GM08714 (cell line): ENCODE data around the gene COL23A1.

Experiments used
- H3K4me3 ChIP-seq: fragments of 200-500 bp; sonication (Bioruptor generic); 2 replicates; pipeline ENCODE4 v1.5.1; 2014; ENCODE audit warnings: mild to moderate bottlenecking, low read length, inconsistent platforms
- ZNF274 ChIP-seq: IDR thresholded peaks from 2 replicates; pipeline ENCODE4 v1.6.1; 2012; ENCODE audit warnings: mild to moderate bottlenecking, low read depth, low read length

The COL23A1 gene

DNA sequence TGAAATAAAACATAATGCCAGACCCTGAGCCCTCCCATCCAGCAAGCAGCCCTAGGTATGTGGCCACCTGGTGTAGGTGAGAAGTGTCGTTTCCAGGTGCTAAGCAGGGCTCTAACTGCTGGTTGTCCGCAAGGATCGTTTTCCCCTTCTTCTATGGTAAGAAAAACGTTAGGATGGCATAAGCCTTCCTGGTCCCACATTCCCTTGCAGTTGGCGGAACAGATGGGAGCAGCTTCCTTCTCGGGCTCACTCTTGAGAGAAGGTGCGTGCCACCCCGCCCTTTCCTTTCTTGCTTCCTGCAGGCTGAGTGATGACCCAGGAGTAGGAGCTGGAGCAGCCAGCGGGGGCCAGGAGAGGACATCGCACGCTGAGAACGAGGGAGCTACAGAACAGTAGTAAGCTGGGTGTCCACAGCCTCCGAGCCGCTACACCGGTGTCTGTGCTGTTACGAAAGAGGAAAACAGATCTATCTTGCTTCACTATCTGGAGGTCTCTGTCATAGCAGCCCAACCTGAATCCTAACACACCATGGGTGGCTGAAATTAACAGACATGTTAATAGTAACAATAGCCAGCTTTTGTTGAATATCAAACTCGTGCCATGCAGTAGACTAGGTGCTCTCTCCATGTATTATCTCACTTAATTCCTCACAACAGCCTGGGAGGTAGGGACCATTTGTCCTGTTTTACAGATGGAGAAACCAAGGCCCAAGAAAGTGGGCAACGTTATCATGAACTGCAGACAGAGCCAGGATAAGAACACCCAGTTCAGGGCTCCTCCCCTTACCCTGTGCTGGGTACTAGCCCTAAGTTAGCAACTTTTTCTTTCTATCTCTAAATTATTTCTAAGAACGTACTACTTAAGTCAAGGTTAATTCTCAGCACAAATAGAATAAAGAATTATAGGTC, 139.8 kb downstream of the COL23A1 start:
- no peak overlapping the region for H3K4me3 ChIP-seq
- TF ChIP-seq ZNF274 = no peak

DNA sequence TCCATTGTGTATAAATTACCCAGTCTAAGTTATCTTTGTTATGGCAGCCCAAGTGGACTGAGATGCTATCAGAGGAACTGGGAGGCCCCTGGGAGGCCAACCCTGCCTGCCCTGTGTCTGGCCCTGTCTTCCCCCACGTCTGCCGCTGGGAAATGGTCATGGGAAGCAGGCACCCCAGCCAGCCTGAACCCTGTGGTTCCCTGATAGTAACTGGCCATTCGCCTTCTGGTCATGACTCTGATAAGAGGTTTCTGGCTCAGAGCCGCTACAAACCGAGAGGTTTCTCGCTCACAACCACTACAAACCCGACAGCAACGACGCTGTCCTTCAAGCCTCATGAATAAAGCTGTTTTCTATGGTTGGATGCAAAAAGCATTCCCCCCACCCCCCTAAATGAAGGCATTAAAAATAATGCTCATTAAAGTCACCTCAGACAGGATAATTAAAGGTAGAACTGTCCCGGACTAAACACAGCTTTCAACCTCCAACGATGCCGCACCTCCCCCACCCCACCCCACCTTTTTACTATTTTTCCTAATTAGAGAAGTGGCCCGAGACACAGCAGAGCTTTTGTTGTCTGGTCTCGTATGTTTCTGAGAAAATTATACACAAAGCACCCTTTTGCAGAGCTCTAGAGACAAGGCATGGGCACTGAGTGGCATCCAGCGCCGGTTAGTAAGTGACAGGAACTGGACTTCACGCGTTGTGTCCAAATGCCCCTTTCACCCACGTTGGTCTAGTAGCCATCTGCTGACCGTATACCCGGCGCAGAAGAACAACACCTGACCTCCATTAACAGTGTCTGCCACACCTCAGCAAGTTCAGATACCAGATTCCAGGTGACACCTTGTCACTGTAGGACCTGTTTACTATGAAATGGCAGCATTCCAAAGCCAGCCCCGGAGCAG, 140.8 kb downstream of the COL23A1 start:
- no peak for TF ChIP-seq ZNF274
- H3K4me3 ChIP-seq = no peak overlapping the region

DNA sequence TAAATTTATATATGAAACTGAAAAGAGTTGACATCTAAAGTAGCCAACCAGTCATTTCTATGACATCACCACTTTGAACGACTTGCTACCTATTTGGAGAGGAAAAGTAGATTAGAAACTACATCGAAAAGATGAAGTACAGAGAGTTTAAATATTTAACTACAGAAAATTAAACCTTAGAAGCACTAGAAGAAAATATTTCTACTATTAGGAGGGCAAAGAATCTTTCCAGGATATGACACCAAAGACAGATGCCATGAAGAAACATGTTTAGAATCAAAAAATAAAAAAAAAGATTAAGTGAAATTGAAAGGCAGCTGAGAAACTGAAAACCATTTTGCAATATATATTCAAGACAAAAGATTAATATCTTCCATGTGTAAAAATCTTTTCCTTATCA, 144.7 kb downstream of the COL23A1 start:
- no peak for TF ChIP-seq ZNF274
- H3K4me3 ChIP-seq = no peak overlapping the region

DNA sequence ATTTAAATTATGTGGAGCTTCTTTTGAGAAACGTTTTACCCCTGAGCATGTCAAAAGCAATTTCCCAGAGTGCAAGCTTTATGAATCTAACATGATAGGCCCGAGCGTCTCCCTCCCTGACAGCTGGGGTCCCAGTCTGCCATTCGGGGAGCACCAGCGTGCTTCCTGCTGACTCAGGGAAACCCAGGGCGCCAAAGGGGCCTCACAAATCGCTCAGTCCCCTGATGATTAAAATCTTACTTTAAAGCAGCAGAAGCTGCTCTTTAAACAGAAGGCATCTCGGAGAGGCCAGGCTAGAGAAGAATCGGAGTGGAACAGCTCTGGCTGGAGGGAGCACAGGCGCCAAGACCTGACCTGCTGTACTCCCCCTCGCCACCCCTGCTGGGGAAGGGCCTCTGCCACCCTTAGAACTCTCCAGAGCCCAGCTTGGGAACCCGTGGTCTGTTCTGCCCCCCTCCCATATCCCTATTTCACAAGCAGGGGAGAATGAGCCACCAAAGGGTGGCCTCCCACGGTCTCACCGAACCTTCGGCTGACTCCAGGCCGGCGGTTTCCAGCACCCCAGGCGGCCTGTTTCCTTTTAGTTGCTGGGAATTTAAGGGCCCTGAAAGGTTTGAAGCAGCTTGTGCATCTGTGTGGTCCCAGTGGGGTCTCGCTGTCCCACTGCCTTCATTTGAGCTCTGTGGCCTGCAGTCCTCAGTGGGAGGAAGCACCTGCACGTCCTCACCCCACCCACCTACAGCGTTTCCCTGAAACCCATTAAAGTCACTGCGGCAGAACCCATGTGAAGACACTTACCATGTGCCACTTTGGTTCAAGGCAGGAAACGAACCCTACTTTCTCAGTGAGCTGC, 147.6 kb downstream of the COL23A1 start:
- no peak overlapping the region for H3K4me3 ChIP-seq
- no peak for TF ChIP-seq ZNF274

DNA sequence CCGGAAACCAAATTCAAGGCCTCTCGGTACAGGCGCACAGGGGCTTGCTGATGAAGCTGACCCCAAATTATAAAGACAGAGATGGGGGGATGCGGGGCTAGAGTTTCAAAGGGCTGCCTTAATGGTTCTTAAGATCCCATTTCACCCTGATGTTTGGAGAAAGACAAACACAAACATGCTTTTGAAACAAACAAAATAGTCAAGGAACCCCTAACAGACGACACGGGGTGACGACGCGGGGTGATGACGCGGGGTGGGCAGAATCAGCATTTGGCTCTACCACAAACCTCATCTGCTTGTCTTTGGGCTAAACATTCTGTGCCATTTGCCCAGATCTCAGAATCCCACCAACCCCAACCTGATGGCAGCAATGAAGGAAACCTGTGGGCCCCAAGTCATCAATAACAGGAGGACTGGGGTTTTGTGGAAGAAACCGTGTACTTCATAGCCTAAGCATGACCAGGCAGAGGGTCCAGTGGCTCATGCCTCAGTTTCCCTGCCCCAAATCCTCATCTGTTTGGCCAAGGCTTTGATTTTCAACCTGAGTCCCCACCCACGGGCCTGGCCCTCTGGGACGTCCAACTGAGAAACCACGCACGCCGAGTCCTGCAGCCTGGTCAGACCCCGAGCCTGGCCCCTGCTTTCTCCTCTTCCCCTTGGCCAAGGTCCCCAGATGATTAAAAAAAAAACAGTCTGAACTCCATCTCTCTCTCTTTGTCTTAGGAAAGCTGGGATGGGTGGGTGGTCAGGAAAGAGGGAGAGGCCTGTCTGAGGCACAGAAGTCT, 148.5 kb downstream of the COL23A1 start:
- H3K4me3 ChIP-seq = no peak overlapping the region
- TF ChIP-seq ZNF274 = no peak

- no peak for TF ChIP-seq ZNF274
- H3K4me3 ChIP-seq = no peak overlapping the region
Measured at GRCh38 chr5:178440181-178440580, 150.0 kb downstream of the COL23A1 start.

GRCh38 chr5:178439493-178440180, 150.6 kb downstream of the COL23A1 start:
- TF ChIP-seq ZNF274 = no peak
- H3K4me3 ChIP-seq = no peak overlapping the region

DNA sequence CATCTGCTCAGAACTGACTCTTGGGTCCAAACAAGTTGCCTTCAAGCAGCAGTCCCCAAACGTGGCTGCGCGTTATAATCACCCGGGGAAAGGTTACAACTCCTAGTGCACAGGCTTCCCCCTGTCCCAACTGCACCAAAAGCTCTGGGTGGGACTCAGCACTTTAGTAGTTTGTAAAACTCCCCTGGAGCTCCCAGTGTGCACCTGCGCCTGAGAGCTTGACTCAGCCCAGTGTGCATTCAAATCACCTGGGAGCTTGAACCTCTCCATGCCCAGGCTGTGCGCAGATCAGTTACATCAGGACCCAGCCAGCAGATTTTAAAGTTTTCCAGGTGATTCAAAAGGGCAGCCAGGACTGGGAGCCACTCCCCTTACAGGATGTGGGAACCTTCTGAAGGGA, 151.4 kb downstream of the COL23A1 start:
- TF ChIP-seq ZNF274 = no peak
- no peak overlapping the region for H3K4me3 ChIP-seq

- TF ChIP-seq ZNF274 = no peak
- no peak overlapping the region for H3K4me3 ChIP-seq
Measured at GRCh38 chr5:178437386-178438075, 152.7 kb downstream of the COL23A1 start.

DNA sequence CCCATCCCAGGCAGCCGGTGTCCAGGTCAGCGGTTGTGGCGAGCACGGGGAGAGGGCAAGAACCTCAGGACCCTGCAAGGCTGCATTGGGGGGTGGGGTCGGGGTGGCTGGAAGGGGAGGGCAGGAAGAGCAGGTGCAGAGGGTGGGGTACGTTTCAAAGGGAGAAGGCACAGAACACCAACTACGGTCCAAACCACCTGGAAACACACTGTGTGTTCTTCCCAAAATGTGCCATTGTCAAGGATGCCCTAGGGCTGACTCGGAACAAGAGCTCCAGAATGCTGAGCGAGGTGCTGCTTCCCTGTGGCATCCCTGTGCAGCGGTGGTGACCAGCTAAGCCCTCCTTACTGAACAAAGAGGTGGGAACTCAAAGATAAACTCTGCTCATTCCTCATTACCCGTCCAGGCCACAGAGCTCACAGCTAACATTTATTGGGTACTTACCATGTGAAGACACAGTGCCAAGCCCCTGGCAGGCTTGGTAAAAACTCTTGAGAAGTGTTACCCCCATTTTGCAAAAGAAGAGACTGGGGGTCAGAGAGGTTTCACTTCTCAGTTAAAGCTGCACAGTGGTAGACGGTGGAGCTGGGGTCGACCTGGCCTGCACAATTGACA, 153.8 kb downstream of the COL23A1 start:
- no peak overlapping the region for H3K4me3 ChIP-seq
- no peak for TF ChIP-seq ZNF274

- no peak overlapping the region for H3K4me3 ChIP-seq
- TF ChIP-seq ZNF274 = no peak
Measured at GRCh38 chr5:178435321-178436238, 154.6 kb downstream of the COL23A1 start.
